Neuronal stem cell (in vitro differentiated cells): ENCODE results near the gene CHCHD4.

Experiments
- DNase-seq: peaks from one replicate; pipeline ENCODE4 v3.0.0-alpha.2; 2013; ENCODE audit warnings: low spot score
- H2AFZ ChIP-seq: one replicate; pipeline ENCODE4 v1.6.1; 2013; ENCODE audit warnings: mild to moderate bottlenecking, low read length, inconsistent platforms
- H2AK5ac ChIP-seq: 2 replicates; pipeline ENCODE4 v1.6.1; 2013; ENCODE audit warnings: low read depth, mild to moderate bottlenecking, inconsistent platforms, low read length, moderate library complexity, mixed read lengths
- H2BK120ac ChIP-seq: 2 replicates; pipeline ENCODE4 v1.6.1; 2013; ENCODE audit warnings: low read depth, mild to moderate bottlenecking, inconsistent platforms, low read length, moderate library complexity, mixed read lengths
- H2BK12ac ChIP-seq: one replicate; pipeline ENCODE4 v1.6.1; 2013; ENCODE audit warnings: low read length, inconsistent platforms
- H2BK15ac ChIP-seq: 2 replicates; pipeline ENCODE4 v1.6.1; 2013; ENCODE audit warnings: mild to moderate bottlenecking, low read length, inconsistent platforms, mixed read lengths
- H2BK5ac ChIP-seq: one replicate; pipeline ENCODE4 v1.6.1; 2013; ENCODE audit warnings: inconsistent platforms, mild to moderate bottlenecking, low read length, moderate library complexity
- H3K14ac ChIP-seq: one replicate; pipeline ENCODE4 v1.6.1; 2013; ENCODE audit warnings: low read length, inconsistent platforms
- H3K18ac ChIP-seq: 2 replicates; pipeline ENCODE4 v1.6.1; 2013; ENCODE audit warnings: low read length, inconsistent platforms
- H3K23ac ChIP-seq: 2 replicates; pipeline ENCODE4 v1.6.1; 2013; ENCODE audit warnings: low read depth, mild to moderate bottlenecking, mixed read lengths, low read length, inconsistent platforms; ENCODE audit not compliant: poor library complexity
- H3K27ac ChIP-seq: replicated peaks from 3 replicates; pipeline ENCODE4 v1.5.1; 2013; ENCODE audit warnings: low read length, inconsistent platforms
- H3K27me3 ChIP-seq, 3 experiments: 2 replicates each; pipeline ENCODE4 v1.6.1; 2013; ENCODE audit warnings: low read length in 3 of 3, mild to moderate bottlenecking in 2 of 3, inconsistent platforms in 1 of 3, low read depth in 1 of 3, mixed read lengths in 1 of 3, moderate library complexity in 1 of 3; ENCODE audit not compliant: control insufficient read depth in 3 of 3, insufficient read depth in 3 of 3
- H3K36me3 ChIP-seq, 2 donors: replicated peaks in 1 of 2; 2 replicates each; pipeline ENCODE4 v1.6.1; 2013; ENCODE audit warnings: low read length in 2 of 2; ENCODE audit not compliant: control insufficient read depth in 2 of 2, insufficient read depth in 2 of 2
- H3K4ac ChIP-seq: 2 replicates; pipeline ENCODE4 v1.6.1; 2013; ENCODE audit warnings: inconsistent platforms, mild to moderate bottlenecking, low read length, moderate library complexity
- H3K4me1 ChIP-seq, 2 donors: 1 replicate in 1 of 2; 2 replicates in 1 of 2; pipeline ENCODE4 v1.6.1; 2013; ENCODE audit warnings: low read length in 2 of 2, low read depth in 1 of 2; ENCODE audit not compliant: control insufficient read depth in 2 of 2, insufficient read depth in 1 of 2
- H3K4me2 ChIP-seq: one replicate; pipeline ENCODE4 v1.6.1; 2013; ENCODE audit warnings: mild to moderate bottlenecking, low read length, inconsistent platforms; ENCODE audit not compliant: insufficient read depth, poor library complexity, severe bottlenecking
- H3K4me3 ChIP-seq, 2 donors: 2 replicates each; pipeline ENCODE4 v1.5.1; 2013; ENCODE audit warnings: low read length in 2 of 2, mild to moderate bottlenecking in 2 of 2, inconsistent platforms in 1 of 2, moderate library complexity in 1 of 2
- H3K79me1 ChIP-seq: one replicate; pipeline ENCODE4 v1.6.1; 2013; ENCODE audit warnings: low read depth, mild to moderate bottlenecking, inconsistent platforms, low read length, moderate library complexity
- H3K9ac ChIP-seq: one replicate; pipeline ENCODE4 v1.6.1; 2013; ENCODE audit warnings: mild to moderate bottlenecking, low read depth, low read length, inconsistent platforms; ENCODE audit not compliant: poor library complexity
- H3K9me3 ChIP-seq, 2 donors: replicated peaks in 1 of 2; 2 replicates each; pipeline versions ENCODE3 to v1.6.1; 2013; ENCODE audit warnings: low read length in 2 of 2, mild to moderate bottlenecking in 2 of 2, inconsistent platforms in 1 of 2, low read depth in 1 of 2, mixed read lengths in 1 of 2, moderate library complexity in 1 of 2; ENCODE audit not compliant: control insufficient read depth in 2 of 2, insufficient read depth in 1 of 2
- H4K8ac ChIP-seq: one replicate; pipeline ENCODE4 v1.6.1; 2013; ENCODE audit warnings: low read depth, mild to moderate bottlenecking, inconsistent platforms, low read length, moderate library complexity
- H4K91ac ChIP-seq: one replicate; pipeline ENCODE4 v1.6.1; 2013; ENCODE audit warnings: low read length, low read depth, mild to moderate bottlenecking, inconsistent platforms; ENCODE audit not compliant: poor library complexity
- WGBS, 2 donors: extraction: QIAGEN DNeasy Blood & Tissue Kit; methylation state at CpG; one replicate each; pipeline ENCODE4 v1.1.7; 2013; ENCODE audit warnings: missing lambda C conversion rate in 2 of 2, mixed read lengths in 1 of 2; ENCODE audit not compliant: insufficient read length in 2 of 2, insufficient replicate concordance in 1 of 2; ENCODE audit errors: extremely low coverage in 2 of 2; 5-methylcytosine and 5-hydroxymethylcytosine counted together

The CHCHD4 gene

DNA sequence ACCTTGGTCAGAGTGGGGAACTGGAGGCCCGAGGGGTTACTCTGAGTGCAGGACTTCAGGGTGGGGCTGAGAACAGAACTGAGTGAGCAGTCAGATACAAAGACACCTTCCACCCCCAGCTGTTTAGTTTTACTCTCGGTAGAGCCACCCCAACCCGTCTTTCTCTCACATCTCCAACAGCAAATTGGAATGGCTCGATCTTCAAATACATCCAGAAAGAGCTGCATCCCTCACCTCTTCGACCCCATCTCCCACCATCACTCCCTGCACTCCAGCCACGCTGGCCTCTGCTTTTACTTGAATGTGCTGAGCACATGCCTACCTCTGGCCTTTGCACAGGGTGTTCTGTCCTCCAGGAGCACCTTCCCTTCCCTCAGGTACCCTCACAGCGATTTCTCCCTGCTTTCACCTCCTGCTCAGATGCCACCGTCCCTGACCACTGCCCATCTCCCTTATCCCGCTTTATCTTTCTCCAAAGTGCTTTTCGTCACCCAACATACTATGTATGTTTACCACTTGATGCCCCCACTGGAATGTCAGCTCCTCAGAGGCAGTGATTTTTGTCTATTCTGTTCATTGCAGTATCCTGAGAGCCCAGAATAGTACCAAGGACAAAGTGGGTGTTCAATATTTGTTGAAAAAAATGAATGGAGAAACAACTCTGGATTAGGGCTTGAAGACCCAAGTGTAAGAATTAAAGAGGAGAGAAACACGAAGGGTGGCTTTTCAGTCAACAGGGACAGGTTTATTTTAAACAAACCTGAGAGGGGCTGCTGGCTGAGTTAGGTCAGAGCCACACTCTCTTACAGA, 4.4 kb downstream of the CHCHD4 start:
- no peak overlapping the region for H4K8ac ChIP-seq
- no peak overlapping the region for H2BK12ac ChIP-seq
- no peak overlapping the region for H2BK5ac ChIP-seq
- no peak overlapping the region for H4K91ac ChIP-seq
- no peak overlapping the region for H3K4ac ChIP-seq
- no peak overlapping the region for H3K9ac ChIP-seq
- H2BK15ac ChIP-seq = no peak overlapping the region
- H3K4me1 ChIP-seq = peaks cover 0 to 7% of the 10 kb centered on the region in 2 donors
- no peak overlapping the region for H2AFZ ChIP-seq
- no peak for DNase-seq
- peaks cover 6 to 34% of the 10 kb centered on the region in 2 donors for H3K36me3 ChIP-seq
- H3K27ac ChIP-seq = no peak overlapping the region
- H3K9me3 ChIP-seq = no peaks in the 10 kb centered on the region
- H3K79me1 ChIP-seq = peaks cover 1% of the 10 kb centered on the region
- H3K14ac ChIP-seq = no peak overlapping the region
- WGBS, 2 donors = no CpG with 5 or more reads among the region's 11 CpGs
- no peak overlapping the region for H2BK120ac ChIP-seq
- H3K23ac ChIP-seq = no peak overlapping the region
- no peak overlapping the region for H3K4me3 ChIP-seq
- no peak overlapping the region for H2AK5ac ChIP-seq
- H3K27me3 ChIP-seq = no peaks in the 10 kb centered on the region
- no peak overlapping the region for H3K4me2 ChIP-seq
- no peak overlapping the region for H3K18ac ChIP-seq

DNA sequence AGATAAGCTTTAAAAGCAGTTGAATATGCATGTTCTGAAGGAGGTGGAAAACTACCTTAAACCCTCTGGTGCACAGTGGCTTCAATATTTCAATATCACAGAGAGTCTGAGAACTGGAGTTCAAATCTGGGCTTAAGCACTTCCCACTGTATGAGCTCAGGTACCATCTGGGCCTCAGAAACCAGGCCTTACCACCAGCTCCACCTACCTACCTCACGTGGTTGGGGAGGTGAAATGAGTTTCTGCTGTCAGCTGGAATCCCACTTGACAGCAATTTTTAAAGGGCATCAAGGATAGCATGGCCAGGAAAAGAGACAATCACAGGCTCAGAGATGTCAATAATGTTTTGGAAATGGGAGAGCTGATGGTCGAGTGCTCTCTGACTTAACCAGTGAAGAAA, 5.0 kb downstream of the CHCHD4 start:
- H3K4ac ChIP-seq = no peak overlapping the region
- H3K4me2 ChIP-seq = no peak overlapping the region
- H3K18ac ChIP-seq = no peak overlapping the region
- H3K23ac ChIP-seq = no peak overlapping the region
- H4K91ac ChIP-seq = no peak overlapping the region
- H3K9ac ChIP-seq = no peak overlapping the region
- no peak overlapping the region for H3K14ac ChIP-seq
- no peak overlapping the region for H4K8ac ChIP-seq
- H2BK12ac ChIP-seq = no peak overlapping the region
- H3K4me3 ChIP-seq = no peak overlapping the region
- H3K9me3 ChIP-seq = no peaks in the 10 kb centered on the region
- H2AFZ ChIP-seq = no peak overlapping the region
- H2BK120ac ChIP-seq = no peak overlapping the region
- DNase-seq = no peak
- H2AK5ac ChIP-seq = no peak overlapping the region
- peaks cover 6 to 40% of the 10 kb centered on the region in 2 donors for H3K36me3 ChIP-seq
- no peak overlapping the region for H2BK15ac ChIP-seq
- peaks cover 0 to 7% of the 10 kb centered on the region in 2 donors for H3K4me1 ChIP-seq
- H3K27ac ChIP-seq = no peak overlapping the region
- no peaks in the 10 kb centered on the region for H3K27me3 ChIP-seq
- no CpG with 5 or more reads among the region's 2 CpGs for WGBS, 2 donors
- H3K79me1 ChIP-seq = peaks cover 1% of the 10 kb centered on the region
- no peak overlapping the region for H2BK5ac ChIP-seq

DNA sequence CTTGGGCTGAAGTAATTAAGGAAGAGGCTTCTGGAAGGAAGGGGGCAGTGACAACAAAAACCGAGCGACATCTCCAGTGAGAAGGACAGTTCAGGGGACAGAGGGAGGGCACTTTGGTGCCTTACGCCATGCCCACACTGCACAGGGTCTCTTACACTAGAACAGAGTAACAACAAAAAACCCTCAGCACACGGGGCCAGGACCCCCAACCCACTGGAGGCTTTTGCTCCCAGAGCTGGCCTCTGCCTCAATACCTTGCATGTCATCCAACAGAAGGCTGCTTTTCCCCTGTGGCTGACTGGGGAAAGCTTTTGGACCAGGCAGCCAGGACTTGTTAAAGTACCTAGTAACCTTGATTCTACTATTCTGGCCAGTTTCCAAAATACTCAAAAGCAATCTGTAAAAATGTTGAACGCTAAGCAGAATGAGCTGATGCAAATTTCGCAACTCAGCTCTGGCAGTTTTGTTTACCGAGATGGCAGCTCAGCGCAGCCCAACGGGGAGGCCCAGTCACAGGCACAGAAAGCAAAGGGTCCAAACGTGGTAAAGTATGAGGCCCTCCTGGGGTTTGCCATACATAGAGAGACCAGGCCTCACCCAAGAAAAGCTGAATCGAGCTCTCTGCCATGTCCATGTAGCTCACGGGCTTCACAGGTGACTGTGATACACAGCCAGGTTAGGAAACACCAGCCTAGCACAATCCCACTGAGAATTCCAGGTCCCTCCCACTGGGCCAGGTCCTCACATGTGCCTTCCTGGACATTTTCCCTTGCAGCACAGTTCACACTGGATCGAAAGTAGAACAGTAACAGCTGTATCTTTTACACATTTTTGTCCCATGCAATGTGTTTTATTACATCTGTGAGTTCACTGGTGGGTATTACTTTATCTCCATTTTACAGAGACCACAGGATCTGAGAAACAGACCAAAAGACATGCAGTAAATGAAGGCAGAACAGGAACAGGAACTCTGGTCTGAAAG, 6.0 kb downstream of the CHCHD4 start:
- H4K91ac ChIP-seq = no peak overlapping the region
- H3K23ac ChIP-seq = no peak overlapping the region
- H3K4me3 ChIP-seq = no peak overlapping the region
- no peak overlapping the region for H3K4ac ChIP-seq
- no peak overlapping the region for H3K18ac ChIP-seq
- no peak overlapping the region for H3K9ac ChIP-seq
- H2BK5ac ChIP-seq = no peak overlapping the region
- no peak overlapping the region for H3K14ac ChIP-seq
- H2AFZ ChIP-seq = no peak overlapping the region
- H2BK12ac ChIP-seq = no peak overlapping the region
- no peak overlapping the region for H2AK5ac ChIP-seq
- no peak overlapping the region for H2BK120ac ChIP-seq
- H3K4me2 ChIP-seq = no peak overlapping the region
- H2BK15ac ChIP-seq = no peak overlapping the region
- no peak overlapping the region for H4K8ac ChIP-seq
- no CpG with 5 or more reads among the region's 13 CpGs for WGBS, 2 donors
- peaks cover 1% of the 10 kb centered on the region for H3K79me1 ChIP-seq
- DNase-seq = no peak
- H3K27ac ChIP-seq = no peak overlapping the region
- no peaks in the 10 kb centered on the region for H3K27me3 ChIP-seq
- peaks cover 9 to 50% of the 10 kb centered on the region in 2 donors for H3K36me3 ChIP-seq
- peaks cover 0 to 3% of the 10 kb centered on the region in 2 donors for H3K4me1 ChIP-seq
- H3K9me3 ChIP-seq = no peaks in the 10 kb centered on the region
